Measurements from ENCODE around the gene NDUFS6. TPM values are rescaled to one million over a fixed set of nuclear protein-coding genes. Genes with fewer than 3 reads are reported as not detected.

Gene NDUFS6
- polyA plus RNA-seq, 1 donor from 2014 or later, result 72.0 TPM

GRCh38 chr5:1819458-1819857 is 18.3 kb downstream of the NDUFS6 start:
- H3K4me2 ChIP-seq (ENCODE audit: low read length), result no peak overlapping the region
- peaks cover 11% of the 10 kb centered on the region for H3K36me3 ChIP-seq (ENCODE audit: insufficient read depth, low read length)
- no peaks in the 10 kb centered on the region for H3K9me2 ChIP-seq (ENCODE audit: insufficient read depth, low read length)
- TF ChIP-seq EP300 (conservative IDR thresholded peaks at IDR 0.05; ENCODE audit: poor library complexity, severe bottlenecking), result no peak
- no peak for TF ChIP-seq EZH2 (IDR thresholded peaks at IDR 0.05; ENCODE audit: borderline replicate concordance, insufficient read depth, low read length, poor library complexity, severe bottlenecking)
- TF ChIP-seq RAD21 (conservative IDR thresholded peaks at IDR 0.05), result no peak
- TF ChIP-seq TAF1 (IDR thresholded peaks at IDR 0.05; ENCODE audit: low read depth), result no peak
- TF ChIP-seq POLR2AphosphoS5 (IDR thresholded peaks at IDR 0.05), result no peak
- TF ChIP-seq MXI1 (conservative IDR thresholded peaks at IDR 0.05; ENCODE audit: poor library complexity, severe bottlenecking), result no peak
- no peak for TF ChIP-seq REST (IDR thresholded peaks at IDR 0.05; ENCODE audit: borderline replicate concordance)
- TF ChIP-seq SMC3 (conservative IDR thresholded peaks at IDR 0.05; ENCODE audit: poor library complexity), result no peak
- no peak for TF ChIP-seq CTCF (IDR thresholded peaks at IDR 0.05; ENCODE audit: poor library complexity, severe bottlenecking)
- H4K20me1 ChIP-seq (ENCODE audit: insufficient read depth), result no peaks in the 10 kb centered on the region
- H3F3A ChIP-seq (ENCODE audit: insufficient read depth, low read length, poor library complexity, severe bottlenecking), result no peaks in the 10 kb centered on the region
- H3K27me3 ChIP-seq (ENCODE audit: insufficient read depth, low read depth, low read length), result no peaks in the 10 kb centered on the region
- H3K27ac ChIP-seq (ENCODE audit: low read length), result no peak overlapping the region
- H3K79me2 ChIP-seq (replicated peaks; ENCODE audit: insufficient read depth, low read length), result no peaks in the 10 kb centered on the region
- no peak overlapping the region for H3K4me3 ChIP-seq (ENCODE audit: low read length)
- H3K9me3 ChIP-seq (ENCODE audit: low read length), result no peaks in the 10 kb centered on the region
- H3K9ac ChIP-seq (ENCODE audit: low read length), result no peak overlapping the region
- H2AFZ ChIP-seq (ENCODE audit: low read depth, low read length), result no peak overlapping the region

GRCh38 chr5:1820381-1820780 is 19.2 kb downstream of the NDUFS6 start:
- Histone ChIP-seq H3K27me3 (ENCODE audit: insufficient read depth, low read depth, low read length) (no peaks in the 10 kb centered on the region), H3K36me3 (ENCODE audit: insufficient read depth, low read length) (peaks cover 11% of the 10 kb centered on the region), H3K4me2 (ENCODE audit: low read length) (no peak overlapping the region), H3F3A (ENCODE audit: insufficient read depth, low read length, poor library complexity, severe bottlenecking) (no peaks in the 10 kb centered on the region), H3K9ac (ENCODE audit: low read length) (no peak overlapping the region), H4K20me1 (ENCODE audit: insufficient read depth) (no peaks in the 10 kb centered on the region), H2AFZ (ENCODE audit: low read depth, low read length) (no peak overlapping the region), H3K4me3 (ENCODE audit: low read length) (no peak overlapping the region), H3K79me2 (replicated peaks; ENCODE audit: insufficient read depth, low read length) (no peaks in the 10 kb centered on the region), H3K9me2 (ENCODE audit: insufficient read depth, low read length) (no peaks in the 10 kb centered on the region), H3K9me3 (ENCODE audit: low read length) (no peaks in the 10 kb centered on the region), H3K27ac (ENCODE audit: low read length) (no peak overlapping the region)
- TF ChIP-seq REST (IDR thresholded peaks at IDR 0.05; ENCODE audit: borderline replicate concordance) (no peak), SMC3 (conservative IDR thresholded peaks at IDR 0.05; ENCODE audit: poor library complexity) (no peak), RAD21 (conservative IDR thresholded peaks at IDR 0.05) (no peak), MXI1 (conservative IDR thresholded peaks at IDR 0.05; ENCODE audit: poor library complexity, severe bottlenecking) (no peak), CTCF (IDR thresholded peaks at IDR 0.05; ENCODE audit: poor library complexity, severe bottlenecking) (no peak), EP300 (conservative IDR thresholded peaks at IDR 0.05; ENCODE audit: poor library complexity, severe bottlenecking) (no peak), POLR2AphosphoS5 (IDR thresholded peaks at IDR 0.05) (no peak), EZH2 (IDR thresholded peaks at IDR 0.05; ENCODE audit: borderline replicate concordance, insufficient read depth, low read length, poor library complexity, severe bottlenecking) (no peak), TAF1 (IDR thresholded peaks at IDR 0.05; ENCODE audit: low read depth) (no peak)

All from neural cell (in vitro differentiated cells).